WTC11 (cell line): ENCODE measurements around the gene DAPK1. TPM values are rescaled to one million over a fixed set of nuclear protein-coding genes. Genes with fewer than 3 reads are reported as not detected.
A peak's percentile ranks its signal among the peaks of the same experiment; 100 is the strongest.

ENCODE experiments used
- ATAC-seq: fragments of 200-7000 bp; cut with Tn5 transposase; 2 replicates; pipeline ENCODE4 v1.10.0; 2021; ENCODE audit warnings: mild to moderate bottlenecking, moderate library complexity
- CTCF ChIA-PET: fragments of 300-600 bp; sonication (Branson Sonifier 250); formaldehyde crosslinking; loops from one replicate; lab custom pipeline; 2021; ENCODE audit warnings: antibody characterized with exemption; lab: Charles Lee
- POLR2A ChIA-PET: fragments of 350-600 bp; sonication (Branson Sonifier 250); formaldehyde crosslinking; loops from one replicate; lab custom pipeline; 2021; ENCODE audit warnings: antibody characterized with exemption; lab: Charles Lee
- DNase-seq: peaks from one replicate; pipeline ENCODE4 v3.0.0; 2021; ENCODE audit warnings: low spot score
- H3K27ac Mint-ChIP-seq: 2 replicates; pipeline ENCODE4 v1.8.0; 2021; ENCODE audit warnings: mixed read lengths
- H3K27me3 Mint-ChIP-seq: 2 replicates; pipeline ENCODE4 v1.8.0; 2021; ENCODE audit warnings: low read depth, mild to moderate bottlenecking, moderate library complexity, mixed read lengths
- H3K36me3 Mint-ChIP-seq: 2 replicates; pipeline ENCODE4 v1.8.0; 2021; ENCODE audit warnings: mixed read lengths
- H3K4me1 Mint-ChIP-seq: 2 replicates; pipeline ENCODE4 v1.8.0; 2022; ENCODE audit warnings: mixed read lengths
- H3K4me3 Mint-ChIP-seq: 2 replicates; pipeline ENCODE4 v1.8.0; 2021; ENCODE audit warnings: mild to moderate bottlenecking, moderate library complexity, mixed read lengths
- H3K9me3 Mint-ChIP-seq: 2 replicates; pipeline ENCODE4 v1.8.0; 2021; ENCODE audit warnings: mixed read lengths
- FOXP1 ChIP-seq: sonication (generic); formaldehyde crosslinking; IDR thresholded peaks from 2 replicates; pipeline ENCODE4 v1.8.0; 2022; ENCODE audit warnings: missing genetic modification reagents, mild to moderate bottlenecking, moderate library complexity, borderline replicate concordance
- ZNF121 ChIP-seq: sonication (generic); formaldehyde crosslinking; IDR thresholded peaks from 2 replicates; pipeline ENCODE4 v1.8.0; 2023; ENCODE audit warnings: missing genetic modification reagents
- total RNA-seq: library from RNA; stranded (reverse); gene quantifications from 3 replicates; pipeline ENCODE4 v1.2.3, GENCODE V29; 2021
- TF ChIP-seq, protein P1 (sequence below): sonication (generic); formaldehyde crosslinking; IDR thresholded peaks from 2 replicates; pipeline ENCODE4 v1.8.0; 2023; ENCODE audit warnings: mild to moderate bottlenecking, missing genetic modification reagents
- TF ChIP-seq, protein P2 (sequence below): sonication (generic); formaldehyde crosslinking; IDR thresholded peaks from 2 replicates; pipeline ENCODE4 v1.8.0; 2023; ENCODE audit warnings: missing genetic modification reagents, mild to moderate bottlenecking, borderline replicate concordance
- TF ChIP-seq, protein P3 (sequence below): sonication (generic); formaldehyde crosslinking; IDR thresholded peaks from 2 replicates; pipeline ENCODE4 v1.8.0; 2022; ENCODE audit warnings: mild to moderate bottlenecking, missing genetic modification reagents
- TF ChIP-seq, protein P4 (sequence below): sonication (generic); formaldehyde crosslinking; IDR thresholded peaks from 2 replicates; pipeline ENCODE4 v1.8.0; 2022; ENCODE audit warnings: mild to moderate bottlenecking, missing genetic modification reagents
- TF ChIP-seq, protein P5 (sequence below): fragments of 250-450 bp; sonication (Bioruptor Pico); IDR thresholded peaks from 2 replicates; pipeline ENCODE4 v1.9.0; 2021; ENCODE audit warnings: mild to moderate bottlenecking, borderline replicate concordance

Gene DAPK1
- total RNA-seq, 1 experiment from 2014 or later, result 129 TPM

DNA sequence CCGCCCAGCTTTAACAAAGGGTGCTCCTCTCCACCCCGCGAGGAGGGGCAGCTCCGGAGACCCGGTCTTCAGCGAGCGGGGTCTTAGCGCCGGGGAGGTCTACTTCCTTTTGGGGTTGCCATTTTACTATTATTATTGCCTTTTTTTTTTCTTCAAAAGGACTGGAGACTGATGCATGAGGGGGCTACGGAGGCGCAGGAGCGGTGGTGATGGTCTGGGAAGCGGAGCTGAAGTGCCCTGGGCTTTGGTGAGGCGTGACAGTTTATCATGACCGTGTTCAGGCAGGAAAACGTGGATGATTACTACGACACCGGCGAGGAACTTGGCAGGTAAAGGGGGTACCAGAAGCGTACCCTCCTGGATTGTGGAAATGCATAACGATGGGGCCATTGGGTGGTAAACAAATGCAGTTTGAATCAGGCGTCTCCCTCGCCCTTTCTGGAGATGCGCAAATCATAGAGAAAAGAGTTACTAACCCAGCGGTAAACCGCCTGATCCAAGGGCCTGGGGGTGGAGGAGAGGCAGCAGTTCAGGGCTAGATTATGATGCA is 1.2 kb downstream of the DAPK1 start:
- H3K9me3 Mint-ChIP-seq, result no peaks in the 10 kb centered on the region
- H3K36me3 Mint-ChIP-seq, result peaks cover 15% of the 10 kb centered on the region
- TF ChIP-seq, protein P1, sequence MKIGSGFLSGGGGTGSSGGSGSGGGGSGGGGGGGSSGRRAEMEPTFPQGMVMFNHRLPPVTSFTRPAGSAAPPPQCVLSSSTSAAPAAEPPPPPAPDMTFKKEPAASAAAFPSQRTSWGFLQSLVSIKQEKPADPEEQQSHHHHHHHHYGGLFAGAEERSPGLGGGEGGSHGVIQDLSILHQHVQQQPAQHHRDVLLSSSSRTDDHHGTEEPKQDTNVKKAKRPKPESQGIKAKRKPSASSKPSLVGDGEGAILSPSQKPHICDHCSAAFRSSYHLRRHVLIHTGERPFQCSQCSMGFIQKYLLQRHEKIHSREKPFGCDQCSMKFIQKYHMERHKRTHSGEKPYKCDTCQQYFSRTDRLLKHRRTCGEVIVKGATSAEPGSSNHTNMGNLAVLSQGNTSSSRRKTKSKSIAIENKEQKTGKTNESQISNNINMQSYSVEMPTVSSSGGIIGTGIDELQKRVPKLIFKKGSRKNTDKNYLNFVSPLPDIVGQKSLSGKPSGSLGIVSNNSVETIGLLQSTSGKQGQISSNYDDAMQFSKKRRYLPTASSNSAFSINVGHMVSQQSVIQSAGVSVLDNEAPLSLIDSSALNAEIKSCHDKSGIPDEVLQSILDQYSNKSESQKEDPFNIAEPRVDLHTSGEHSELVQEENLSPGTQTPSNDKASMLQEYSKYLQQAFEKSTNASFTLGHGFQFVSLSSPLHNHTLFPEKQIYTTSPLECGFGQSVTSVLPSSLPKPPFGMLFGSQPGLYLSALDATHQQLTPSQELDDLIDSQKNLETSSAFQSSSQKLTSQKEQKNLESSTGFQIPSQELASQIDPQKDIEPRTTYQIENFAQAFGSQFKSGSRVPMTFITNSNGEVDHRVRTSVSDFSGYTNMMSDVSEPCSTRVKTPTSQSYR (CRISPR knock-in tag), result no peak
- TF ChIP-seq, protein P2, sequence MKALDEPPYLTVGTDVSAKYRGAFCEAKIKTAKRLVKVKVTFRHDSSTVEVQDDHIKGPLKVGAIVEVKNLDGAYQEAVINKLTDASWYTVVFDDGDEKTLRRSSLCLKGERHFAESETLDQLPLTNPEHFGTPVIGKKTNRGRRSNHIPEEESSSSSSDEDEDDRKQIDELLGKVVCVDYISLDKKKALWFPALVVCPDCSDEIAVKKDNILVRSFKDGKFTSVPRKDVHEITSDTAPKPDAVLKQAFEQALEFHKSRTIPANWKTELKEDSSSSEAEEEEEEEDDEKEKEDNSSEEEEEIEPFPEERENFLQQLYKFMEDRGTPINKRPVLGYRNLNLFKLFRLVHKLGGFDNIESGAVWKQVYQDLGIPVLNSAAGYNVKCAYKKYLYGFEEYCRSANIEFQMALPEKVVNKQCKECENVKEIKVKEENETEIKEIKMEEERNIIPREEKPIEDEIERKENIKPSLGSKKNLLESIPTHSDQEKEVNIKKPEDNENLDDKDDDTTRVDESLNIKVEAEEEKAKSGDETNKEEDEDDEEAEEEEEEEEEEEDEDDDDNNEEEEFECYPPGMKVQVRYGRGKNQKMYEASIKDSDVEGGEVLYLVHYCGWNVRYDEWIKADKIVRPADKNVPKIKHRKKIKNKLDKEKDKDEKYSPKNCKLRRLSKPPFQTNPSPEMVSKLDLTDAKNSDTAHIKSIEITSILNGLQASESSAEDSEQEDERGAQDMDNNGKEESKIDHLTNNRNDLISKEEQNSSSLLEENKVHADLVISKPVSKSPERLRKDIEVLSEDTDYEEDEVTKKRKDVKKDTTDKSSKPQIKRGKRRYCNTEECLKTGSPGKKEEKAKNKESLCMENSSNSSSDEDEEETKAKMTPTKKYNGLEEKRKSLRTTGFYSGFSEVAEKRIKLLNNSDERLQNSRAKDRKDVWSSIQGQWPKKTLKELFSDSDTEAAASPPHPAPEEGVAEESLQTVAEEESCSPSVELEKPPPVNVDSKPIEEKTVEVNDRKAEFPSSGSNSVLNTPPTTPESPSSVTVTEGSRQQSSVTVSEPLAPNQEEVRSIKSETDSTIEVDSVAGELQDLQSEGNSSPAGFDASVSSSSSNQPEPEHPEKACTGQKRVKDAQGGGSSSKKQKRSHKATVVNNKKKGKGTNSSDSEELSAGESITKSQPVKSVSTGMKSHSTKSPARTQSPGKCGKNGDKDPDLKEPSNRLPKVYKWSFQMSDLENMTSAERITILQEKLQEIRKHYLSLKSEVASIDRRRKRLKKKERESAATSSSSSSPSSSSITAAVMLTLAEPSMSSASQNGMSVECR (CRISPR knock-in tag), result no peak
- TF ChIP-seq, protein P3, sequence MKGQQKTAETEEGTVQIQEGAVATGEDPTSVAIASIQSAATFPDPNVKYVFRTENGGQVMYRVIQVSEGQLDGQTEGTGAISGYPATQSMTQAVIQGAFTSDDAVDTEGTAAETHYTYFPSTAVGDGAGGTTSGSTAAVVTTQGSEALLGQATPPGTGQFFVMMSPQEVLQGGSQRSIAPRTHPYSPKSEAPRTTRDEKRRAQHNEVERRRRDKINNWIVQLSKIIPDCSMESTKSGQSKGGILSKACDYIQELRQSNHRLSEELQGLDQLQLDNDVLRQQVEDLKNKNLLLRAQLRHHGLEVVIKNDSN, result 0 out of 2 replicates have a peak, but pooled peaks have one; percentile 2
- TF ChIP-seq, protein P4, sequence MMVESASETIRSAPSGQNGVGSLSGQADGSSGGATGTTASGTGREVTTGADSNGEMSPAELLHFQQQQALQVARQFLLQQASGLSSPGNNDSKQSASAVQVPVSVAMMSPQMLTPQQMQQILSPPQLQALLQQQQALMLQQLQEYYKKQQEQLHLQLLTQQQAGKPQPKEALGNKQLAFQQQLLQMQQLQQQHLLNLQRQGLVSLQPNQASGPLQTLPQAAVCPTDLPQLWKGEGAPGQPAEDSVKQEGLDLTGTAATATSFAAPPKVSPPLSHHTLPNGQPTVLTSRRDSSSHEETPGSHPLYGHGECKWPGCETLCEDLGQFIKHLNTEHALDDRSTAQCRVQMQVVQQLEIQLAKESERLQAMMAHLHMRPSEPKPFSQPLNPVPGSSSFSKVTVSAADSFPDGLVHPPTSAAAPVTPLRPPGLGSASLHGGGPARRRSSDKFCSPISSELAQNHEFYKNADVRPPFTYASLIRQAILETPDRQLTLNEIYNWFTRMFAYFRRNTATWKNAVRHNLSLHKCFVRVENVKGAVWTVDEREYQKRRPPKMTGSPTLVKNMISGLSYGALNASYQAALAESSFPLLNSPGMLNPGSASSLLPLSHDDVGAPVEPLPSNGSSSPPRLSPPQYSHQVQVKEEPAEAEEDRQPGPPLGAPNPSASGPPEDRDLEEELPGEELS (CRISPR knock-in tag), result 0 out of 2 replicates have a peak, but pooled peaks have one; percentile 42
- ChIA-PET POLR2A (interaction anchor here (1.0 to 2.2 kb wide), 2 partner anchors 10 to 161 kb away, joined by 3 to 19 read pairs; no protein-coding TSS in a partner anchor), CTCF (interaction anchor here (4.1 kb wide), 1 partner anchor 161 kb away, joined by 39 read pairs; no protein-coding TSS in a partner anchor)
- H3K27ac Mint-ChIP-seq, result peak overlapping the region; percentile 74
- H3K4me3 Mint-ChIP-seq, result peak overlapping the region; percentile 92
- H3K27me3 Mint-ChIP-seq, result 0 out of 2 replicates have a peak, but pooled peaks cover 1% of the 10 kb centered on the region
- DNase-seq (no peak), ATAC-seq (no peak)
- H3K4me1 Mint-ChIP-seq, result peaks cover 45% of the 10 kb centered on the region

DNA sequence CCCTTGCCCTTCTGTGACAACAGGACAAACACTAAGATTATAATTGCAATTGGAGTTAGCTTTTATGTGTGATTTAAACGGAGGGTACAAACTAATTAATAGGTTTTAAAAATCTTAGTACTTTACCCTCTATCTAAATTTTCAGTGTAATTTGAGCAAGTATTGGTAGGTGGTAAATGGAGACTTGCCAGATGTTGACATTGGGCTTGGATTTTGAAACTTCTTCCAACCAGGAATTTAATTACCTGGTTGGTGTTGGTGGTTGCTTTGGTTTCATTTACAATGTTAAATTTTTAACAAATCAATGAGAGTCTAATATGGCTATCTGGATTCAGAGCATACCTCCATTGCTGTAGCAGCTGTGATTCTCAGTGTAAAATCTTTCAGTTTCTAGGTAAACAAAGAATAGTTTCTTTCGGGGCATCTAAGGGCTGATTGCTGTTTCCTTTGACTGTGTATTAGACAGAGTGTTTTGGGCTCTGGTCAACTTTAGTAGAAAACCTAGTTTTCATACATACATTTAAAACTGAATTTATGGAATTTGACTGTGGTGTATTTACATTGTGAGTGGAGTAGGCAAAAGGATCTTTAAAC is 1.9 kb downstream of the DAPK1 start:
- Mint-ChIP-seq H3K9me3 (no peaks in the 10 kb centered on the region), H3K4me3 (peak overlapping the region; percentile 92), H3K36me3 (peaks cover 19% of the 10 kb centered on the region), H3K4me1 (peaks cover 50% of the 10 kb centered on the region), H3K27ac (peak overlapping the region; percentile 74), H3K27me3 (no peaks in the 10 kb centered on the region)
- ATAC-seq (no peak), DNase-seq (no peak)
- TF ChIP-seq FOXP1 (CRISPR knock-in tag) (no peak), ZNF121 (CRISPR knock-in tag) (no peak)
- TF ChIP-seq, protein P5, sequence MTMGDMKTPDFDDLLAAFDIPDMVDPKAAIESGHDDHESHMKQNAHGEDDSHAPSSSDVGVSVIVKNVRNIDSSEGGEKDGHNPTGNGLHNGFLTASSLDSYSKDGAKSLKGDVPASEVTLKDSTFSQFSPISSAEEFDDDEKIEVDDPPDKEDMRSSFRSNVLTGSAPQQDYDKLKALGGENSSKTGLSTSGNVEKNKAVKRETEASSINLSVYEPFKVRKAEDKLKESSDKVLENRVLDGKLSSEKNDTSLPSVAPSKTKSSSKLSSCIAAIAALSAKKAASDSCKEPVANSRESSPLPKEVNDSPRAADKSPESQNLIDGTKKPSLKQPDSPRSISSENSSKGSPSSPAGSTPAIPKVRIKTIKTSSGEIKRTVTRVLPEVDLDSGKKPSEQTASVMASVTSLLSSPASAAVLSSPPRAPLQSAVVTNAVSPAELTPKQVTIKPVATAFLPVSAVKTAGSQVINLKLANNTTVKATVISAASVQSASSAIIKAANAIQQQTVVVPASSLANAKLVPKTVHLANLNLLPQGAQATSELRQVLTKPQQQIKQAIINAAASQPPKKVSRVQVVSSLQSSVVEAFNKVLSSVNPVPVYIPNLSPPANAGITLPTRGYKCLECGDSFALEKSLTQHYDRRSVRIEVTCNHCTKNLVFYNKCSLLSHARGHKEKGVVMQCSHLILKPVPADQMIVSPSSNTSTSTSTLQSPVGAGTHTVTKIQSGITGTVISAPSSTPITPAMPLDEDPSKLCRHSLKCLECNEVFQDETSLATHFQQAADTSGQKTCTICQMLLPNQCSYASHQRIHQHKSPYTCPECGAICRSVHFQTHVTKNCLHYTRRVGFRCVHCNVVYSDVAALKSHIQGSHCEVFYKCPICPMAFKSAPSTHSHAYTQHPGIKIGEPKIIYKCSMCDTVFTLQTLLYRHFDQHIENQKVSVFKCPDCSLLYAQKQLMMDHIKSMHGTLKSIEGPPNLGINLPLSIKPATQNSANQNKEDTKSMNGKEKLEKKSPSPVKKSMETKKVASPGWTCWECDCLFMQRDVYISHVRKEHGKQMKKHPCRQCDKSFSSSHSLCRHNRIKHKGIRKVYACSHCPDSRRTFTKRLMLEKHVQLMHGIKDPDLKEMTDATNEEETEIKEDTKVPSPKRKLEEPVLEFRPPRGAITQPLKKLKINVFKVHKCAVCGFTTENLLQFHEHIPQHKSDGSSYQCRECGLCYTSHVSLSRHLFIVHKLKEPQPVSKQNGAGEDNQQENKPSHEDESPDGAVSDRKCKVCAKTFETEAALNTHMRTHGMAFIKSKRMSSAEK (CRISPR knock-in tag), result no peak
- ChIA-PET CTCF (interaction anchor here (4.1 kb wide), 1 partner anchor 162 kb away, joined by 39 read pairs; no protein-coding TSS in a partner anchor), POLR2A (no interaction called here)
